Esophagus (tissue), 2 donors: Measurements from ENCODE around the gene TRMU. TPM values are rescaled to one million over a fixed set of nuclear protein-coding genes. Genes with fewer than 3 reads are reported as not detected.

Experiments
- H3K27ac ChIP-seq, 2 donors: one replicate each; pipeline ENCODE4 v1.5.1; 2013; ENCODE audit warnings: low read depth in 2 of 2, mild to moderate bottlenecking in 2 of 2, inconsistent platforms in 1 of 2, low read length in 1 of 2, moderate library complexity in 1 of 2
- H3K27me3 ChIP-seq, 2 donors: one replicate each; pipeline ENCODE4 v1.6.1; 2013; ENCODE audit warnings: low read length in 2 of 2, control low read depth in 1 of 2, mild to moderate bottlenecking in 1 of 2; ENCODE audit not compliant: insufficient read depth in 2 of 2, control insufficient read depth in 1 of 2
- H3K36me3 ChIP-seq, 2 donors: one replicate each; pipeline ENCODE4 v1.6.1; 2013; ENCODE audit warnings: low read length in 1 of 2; ENCODE audit not compliant: control insufficient read depth in 2 of 2, insufficient read depth in 2 of 2
- H3K4me1 ChIP-seq, 2 donors: one replicate each; pipeline ENCODE4 v1.6.1; 2013; ENCODE audit warnings: low read length in 1 of 2; ENCODE audit not compliant: control insufficient read depth in 2 of 2, insufficient read depth in 2 of 2
- H3K4me3 ChIP-seq, 2 donors: one replicate each; pipeline ENCODE4 v1.5.1; 2013; ENCODE audit warnings: low read length in 2 of 2, mild to moderate bottlenecking in 2 of 2, low read depth in 1 of 2, moderate library complexity in 1 of 2
- H3K9me3 ChIP-seq, 2 donors: one replicate each; pipeline ENCODE4 v1.6.1; 2013; ENCODE audit warnings: mild to moderate bottlenecking in 2 of 2, low read depth in 1 of 2, low read length in 1 of 2, moderate library complexity in 1 of 2; ENCODE audit not compliant: control insufficient read depth in 2 of 2, insufficient read depth in 1 of 2
- WGBS, 2 donors: extraction: QIAGEN DNeasy Blood & Tissue Kit; methylation state at CpG; one replicate each; pipeline ENCODE4 v1.1.7; 2013; 5-methylcytosine and 5-hydroxymethylcytosine counted together
- polyA plus RNA-seq, 2 donors: library from polyadenylated mRNA; stranded (reverse); fragments of 200-250 nt; gene quantifications; one replicate each; pipeline ENCODE4 v1.2.3, GENCODE V29; 2013
- donor health status: healthy with polysubstance abuse.
- donor health status: Bipolar disorder and iron deficiency.

Gene TRMU
- polyA plus RNA-seq, 2 donors: 24.3 to 32.4 TPM

DNA sequence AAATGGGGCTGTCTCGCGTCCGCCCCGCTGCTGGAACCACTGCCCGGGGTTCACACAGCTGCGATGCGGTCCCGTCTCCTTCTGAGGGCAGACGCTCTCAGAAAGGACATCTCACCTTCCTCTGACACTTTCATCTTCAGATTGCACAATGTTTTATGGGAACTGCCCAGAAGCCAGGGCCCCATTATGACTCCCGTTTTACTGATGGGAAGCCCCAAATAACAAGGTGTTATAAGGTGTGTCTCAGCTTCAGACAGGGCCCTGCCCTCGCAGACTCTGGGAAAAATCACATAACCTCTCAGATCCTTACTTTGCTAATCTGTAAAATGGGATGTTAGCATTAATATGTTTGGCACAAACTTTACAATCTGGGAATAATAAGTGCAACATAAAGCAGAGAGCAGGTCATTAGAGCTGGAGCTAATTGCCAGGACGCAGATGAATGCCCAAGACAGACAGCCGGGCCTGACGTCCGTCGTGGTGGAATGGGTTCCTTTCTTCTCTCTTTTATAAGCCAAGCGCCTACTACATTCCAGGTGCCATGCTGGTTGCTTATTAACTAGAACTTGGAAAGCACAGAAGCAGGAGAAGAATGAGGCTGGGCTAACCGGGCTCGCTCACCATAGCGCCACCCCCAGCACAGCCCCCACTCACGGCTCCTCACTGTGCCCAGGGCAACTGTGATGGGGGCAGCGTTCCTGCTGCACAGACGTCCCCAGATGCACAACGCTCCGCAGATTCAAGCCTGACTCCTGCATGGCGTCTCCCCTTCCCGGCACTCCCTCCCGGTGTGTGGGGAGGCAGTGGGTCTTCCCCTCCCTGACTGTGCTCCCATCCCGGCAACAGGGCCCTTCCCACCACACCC, 43.8 kb downstream of the TRMU start:
- H3K36me3 ChIP-seq: peaks cover 0 to 20% of the 10 kb centered on the region in 2 donors
- H3K4me3 ChIP-seq: no peak overlapping the region
- H3K27me3 ChIP-seq: no peaks in the 10 kb centered on the region
- 66 to 84% methylated on average over 29 of the region's 29 CpGs for WGBS, 2 donors
- H3K4me1 ChIP-seq: peaks cover 4 to 24% of the 10 kb centered on the region in 2 donors
- peak overlapping the region; percentile 81 to 85 for H3K27ac ChIP-seq
- peaks cover 0 to 3% of the 10 kb centered on the region in 2 donors for H3K9me3 ChIP-seq

DNA sequence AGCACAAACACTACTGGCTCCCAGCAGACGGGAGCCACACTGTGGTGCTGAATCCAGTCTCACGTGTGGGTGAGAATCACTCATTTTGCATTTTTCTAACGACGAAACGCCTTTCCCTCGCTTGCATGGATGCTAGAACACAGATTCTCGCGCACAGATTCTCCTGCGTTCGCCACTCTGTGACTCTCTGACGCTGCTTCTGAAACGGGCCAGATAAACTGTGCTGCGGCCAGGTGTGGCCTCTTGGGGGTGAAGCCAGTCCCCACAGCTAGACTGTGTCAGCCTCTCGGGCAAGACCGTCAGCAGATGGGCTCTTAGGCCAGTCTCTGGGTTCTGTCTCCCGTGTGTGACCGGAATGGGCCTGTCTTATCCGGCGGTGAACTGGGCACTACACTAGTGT, 44.6 kb downstream of the TRMU start:
- peaks cover 0 to 3% of the 10 kb centered on the region in 2 donors for H3K9me3 ChIP-seq
- peaks cover 0 to 21% of the 10 kb centered on the region in 2 donors for H3K36me3 ChIP-seq
- H3K27ac ChIP-seq: no peak overlapping the region
- H3K4me3 ChIP-seq: no peak overlapping the region
- H3K27me3 ChIP-seq: no peaks in the 10 kb centered on the region
- 77 to 84% methylated on average over 19 of the region's 19 CpGs for WGBS, 2 donors
- peaks cover 4 to 19% of the 10 kb centered on the region in 2 donors for H3K4me1 ChIP-seq

DNA sequence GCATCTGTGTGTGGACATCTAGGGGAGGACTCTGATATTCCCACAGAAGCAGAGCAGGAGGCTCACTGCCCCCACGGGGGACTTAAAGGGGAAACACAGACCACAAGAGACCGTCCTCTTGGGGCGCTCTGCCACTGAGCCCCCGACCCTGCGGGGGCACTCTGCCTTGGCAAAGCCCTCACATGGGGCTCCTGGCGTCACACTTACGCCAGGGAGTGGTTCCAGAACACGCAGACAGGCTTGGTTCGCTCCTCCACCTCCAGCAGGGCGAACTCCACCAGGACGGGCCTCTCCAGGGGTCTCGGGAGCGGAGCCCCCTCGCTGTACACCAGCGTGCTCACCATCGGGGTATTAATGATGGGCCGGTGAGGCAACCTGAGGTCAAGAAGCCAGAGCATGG, 45.1 kb downstream of the TRMU start:
- H3K4me1 ChIP-seq: peaks cover 4 to 19% of the 10 kb centered on the region in 2 donors
- WGBS, 2 donors: 89 to 92% methylated on average over 17 of the region's 17 CpGs
- H3K27ac ChIP-seq: peak overlapping the region in 1 of 2 donors; percentile 13
- no peak overlapping the region for H3K4me3 ChIP-seq
- no peaks in the 10 kb centered on the region for H3K27me3 ChIP-seq
- H3K36me3 ChIP-seq: peaks cover 0 to 21% of the 10 kb centered on the region in 2 donors
- H3K9me3 ChIP-seq: peaks cover 0 to 3% of the 10 kb centered on the region in 2 donors

DNA sequence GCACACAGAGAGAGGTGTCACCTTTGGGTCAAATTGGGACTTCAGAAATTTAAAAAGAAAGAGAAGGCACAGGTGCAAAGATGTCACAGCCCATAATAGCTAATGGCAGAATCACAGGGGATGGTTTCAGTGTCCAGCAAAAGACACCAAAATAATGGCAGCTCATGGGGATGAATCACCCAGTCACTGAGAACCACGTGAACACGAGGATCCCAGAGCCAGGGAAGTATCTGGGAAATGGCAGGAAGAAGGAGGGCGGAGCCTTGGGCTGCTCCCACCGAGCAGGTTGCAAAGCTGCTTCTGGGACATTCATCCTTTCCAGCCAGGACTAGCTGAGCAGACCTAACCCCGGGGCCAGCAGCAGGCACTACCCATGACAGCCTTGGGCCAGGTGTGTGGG, 45.6 kb downstream of the TRMU start:
- H3K27ac ChIP-seq: peak overlapping the region in 1 of 2 donors; percentile 13
- peaks cover 0 to 22% of the 10 kb centered on the region in 2 donors for H3K36me3 ChIP-seq
- H3K27me3 ChIP-seq: no peaks in the 10 kb centered on the region
- no peak overlapping the region for H3K4me3 ChIP-seq
- H3K4me1 ChIP-seq: peaks cover 4 to 19% of the 10 kb centered on the region in 2 donors
- 44 to 45% methylated on average over 5 of the region's 5 CpGs for WGBS, 2 donors
- H3K9me3 ChIP-seq: peaks cover 0 to 3% of the 10 kb centered on the region in 2 donors

DNA sequence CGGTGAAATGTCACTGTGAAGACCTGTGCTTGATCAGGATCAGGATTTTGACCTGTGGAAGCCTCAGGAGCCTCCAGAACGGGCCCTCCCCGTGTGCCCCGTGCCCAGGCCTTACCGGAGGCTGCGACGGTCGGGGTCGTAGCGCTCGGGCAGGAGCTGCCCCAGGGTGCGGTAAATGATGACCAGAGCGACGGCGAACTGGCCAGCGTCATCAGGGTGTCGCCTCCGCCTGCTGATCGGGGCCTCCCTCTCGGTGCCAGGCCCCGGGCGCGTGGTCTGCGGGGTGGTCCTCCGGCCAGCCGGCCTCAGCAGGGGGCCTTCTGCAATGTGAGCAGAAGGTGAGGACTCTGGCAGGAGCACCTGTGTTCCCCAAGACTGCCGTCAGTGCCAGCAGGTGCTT, 46.2 kb downstream of the TRMU start:
- peak overlapping the region in 1 of 2 donors; percentile 5 for H3K27ac ChIP-seq
- peaks cover 0 to 26% of the 10 kb centered on the region in 2 donors for H3K36me3 ChIP-seq
- peaks cover 4 to 19% of the 10 kb centered on the region in 2 donors for H3K4me1 ChIP-seq
- WGBS, 2 donors: 93 to 94% methylated on average over 27 of the region's 27 CpGs
- peaks cover 0 to 6% of the 10 kb centered on the region in 2 donors for H3K9me3 ChIP-seq
- no peak overlapping the region for H3K4me3 ChIP-seq
- H3K27me3 ChIP-seq: no peaks in the 10 kb centered on the region

DNA sequence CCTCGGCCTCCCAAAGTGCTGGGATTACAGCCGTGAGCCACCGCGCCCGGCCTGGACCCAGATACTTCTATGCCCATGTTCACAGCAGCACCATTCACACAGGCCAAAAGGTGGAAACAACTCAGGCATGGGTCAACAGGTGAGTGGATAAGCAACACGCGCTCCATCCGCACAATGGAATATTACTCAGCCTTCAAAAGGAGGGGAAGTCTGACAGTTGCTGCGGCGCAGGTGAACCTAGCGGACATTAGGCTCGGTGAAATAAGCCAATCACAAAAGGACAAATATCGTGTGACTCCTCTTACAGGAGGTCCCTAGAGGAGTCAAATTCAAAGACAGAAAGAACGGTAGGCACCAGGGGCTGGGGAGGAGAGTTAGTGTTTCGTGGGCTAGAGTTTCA, 47.0 kb downstream of the TRMU start:
- Histone ChIP-seq H3K36me3 (peaks cover 0 to 23% of the 10 kb centered on the region in 2 donors), H3K4me3 (no peak overlapping the region), H3K9me3 (peaks cover 0 to 3% of the 10 kb centered on the region in 2 donors), H3K27ac (no peak overlapping the region), H3K27me3 (no peaks in the 10 kb centered on the region), H3K4me1 (peaks cover 4 to 15% of the 10 kb centered on the region in 2 donors)
- WGBS, 2 donors: 92 to 93% methylated on average over 15 of the region's 15 CpGs

DNA sequence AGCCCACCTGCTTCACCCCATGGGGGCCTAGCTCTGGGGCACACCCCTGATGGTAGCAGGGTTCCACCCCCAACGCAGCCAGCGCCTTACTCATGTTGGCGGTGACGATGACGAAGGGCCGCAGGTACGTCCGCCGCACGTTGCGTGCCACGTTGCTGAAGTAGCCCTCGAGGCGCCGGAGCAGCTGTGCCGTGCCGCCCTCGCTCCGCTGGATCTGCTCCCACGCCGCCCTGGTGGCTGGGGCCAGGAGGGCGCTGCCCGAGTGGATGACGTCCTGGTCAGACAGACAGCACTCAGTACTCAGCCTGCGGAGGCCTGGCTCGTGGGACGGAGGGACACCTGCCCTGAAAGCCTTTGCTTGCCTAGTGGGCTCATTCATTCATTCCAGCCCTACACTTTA, 50.8 kb downstream of the TRMU start:
- no peaks in the 10 kb centered on the region for H3K27me3 ChIP-seq
- no peak overlapping the region for H3K27ac ChIP-seq
- 95% methylated on average over 27 of the region's 27 CpGs for WGBS, 2 donors
- H3K36me3 ChIP-seq: peaks cover 0 to 35% of the 10 kb centered on the region in 2 donors
- peaks cover 0 to 7% of the 10 kb centered on the region in 2 donors for H3K4me1 ChIP-seq
- H3K4me3 ChIP-seq: no peak overlapping the region
- H3K9me3 ChIP-seq: peaks cover 0 to 3% of the 10 kb centered on the region in 2 donors

DNA sequence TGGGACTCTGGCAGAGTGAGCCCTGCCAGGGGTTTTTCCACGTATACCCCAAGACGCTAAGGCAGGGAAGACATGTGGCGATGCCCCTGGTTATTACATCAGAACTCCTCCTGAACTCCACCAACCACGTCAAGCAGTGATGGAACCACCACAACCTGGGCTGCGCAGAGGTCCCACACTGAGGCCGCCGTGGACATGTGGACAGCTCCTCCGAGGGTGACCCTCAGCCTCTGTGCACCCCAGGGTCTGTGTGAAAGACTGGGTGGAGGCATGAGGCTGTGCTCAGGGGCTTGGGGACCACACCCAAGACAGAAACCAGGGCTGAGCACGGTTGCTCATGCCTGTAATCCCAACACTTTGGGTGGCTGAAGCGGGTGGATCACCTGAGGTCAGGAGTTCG, 52.2 kb downstream of the TRMU start:
- Histone ChIP-seq H3K36me3 (peaks cover 0 to 29% of the 10 kb centered on the region in 2 donors), H3K27me3 (no peaks in the 10 kb centered on the region), H3K9me3 (peaks cover 0 to 3% of the 10 kb centered on the region in 2 donors), H3K4me1 (peaks cover 0 to 8% of the 10 kb centered on the region in 2 donors), H3K27ac (no peak overlapping the region), H3K4me3 (no peak overlapping the region)
- 91 to 93% methylated on average over 11 of the region's 11 CpGs for WGBS, 2 donors

DNA sequence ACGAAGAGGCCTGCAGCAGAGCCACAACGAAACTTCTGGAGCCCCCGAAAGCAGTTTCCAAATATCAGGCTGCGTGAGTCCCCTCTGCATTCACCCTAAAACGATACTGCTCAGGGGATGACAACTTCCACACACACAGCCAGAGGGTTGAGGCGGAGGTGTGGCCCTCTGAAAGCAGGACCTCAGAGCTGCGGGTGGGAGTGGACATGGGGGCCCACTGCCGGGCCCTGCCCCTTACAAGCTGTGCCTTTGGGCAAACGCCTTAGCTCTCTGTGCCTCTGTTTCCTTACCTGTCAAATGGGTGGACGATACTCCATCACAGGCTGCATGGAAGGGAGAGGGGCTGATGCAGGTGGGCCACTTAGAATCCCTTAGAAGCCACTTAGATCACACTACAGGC, 53.1 kb downstream of the TRMU start:
- Histone ChIP-seq H3K4me3 (no peak overlapping the region), H3K27me3 (no peaks in the 10 kb centered on the region), H3K9me3 (peaks cover 0 to 3% of the 10 kb centered on the region in 2 donors), H3K4me1 (peaks cover 0 to 8% of the 10 kb centered on the region in 2 donors), H3K27ac (no peak overlapping the region), H3K36me3 (peaks cover 0 to 31% of the 10 kb centered on the region in 2 donors)
- 94 to 96% methylated on average over 10 of the region's 10 CpGs for WGBS, 2 donors
